ENCODE data around the gene RPA3.

The RPA3 gene

GRCh38 chr7:7718492-7718891, at the start of gene RPA3:
RPA3 (minus strand) TSS chr7:7718607; CDS start chr7:7640418, 78,189 bp downstream.
- Mint-ChIP-seq H3K4me1 (ENCODE audit: low read depth) (peaks cover 37% of the 10 kb centered on the region), H3K4me3 (peak within 1 kb of the TSS; percentile 68), H3K27me3 (no peaks in the 10 kb centered on the region), H3K36me3 (ENCODE audit: low read depth) (peaks cover 18% of the 10 kb centered on the region), H3K9me3 (no peaks in the 10 kb centered on the region), H3K27ac (peak within 1 kb of the TSS; percentile 89)

- Mint-ChIP-seq H3K27ac (no peak overlapping the region), H3K27me3 (no peaks in the 10 kb centered on the region), H3K4me3 (no peak overlapping the region), H3K36me3 (ENCODE audit: low read depth) (no peaks in the 10 kb centered on the region), H3K9me3 (no peaks in the 10 kb centered on the region), H3K4me1 (ENCODE audit: low read depth) (peaks cover 28% of the 10 kb centered on the region)
Observed at GRCh38 chr7:7766671-7767070, 48.3 kb upstream of the RPA3 start.

GRCh38 chr7:7765422-7765821, 47.0 kb upstream of the RPA3 start:
- no peaks in the 10 kb centered on the region for H3K36me3 Mint-ChIP-seq (ENCODE audit: low read depth)
- no peak overlapping the region for H3K27ac Mint-ChIP-seq
- H3K4me1 Mint-ChIP-seq (ENCODE audit: low read depth): peaks cover 38% of the 10 kb centered on the region
- H3K4me3 Mint-ChIP-seq: no peak overlapping the region
- no peaks in the 10 kb centered on the region for H3K9me3 Mint-ChIP-seq
- no peaks in the 10 kb centered on the region for H3K27me3 Mint-ChIP-seq

GRCh38 chr7:7764520-7765396, 46.4 kb upstream of the RPA3 start:
- H3K9me3 Mint-ChIP-seq: no peaks in the 10 kb centered on the region

GRCh38 chr7:7761974-7762779, 43.8 kb upstream of the RPA3 start:
- Mint-ChIP-seq H3K4me1 (ENCODE audit: low read depth) (peaks cover 39% of the 10 kb centered on the region), H3K36me3 (ENCODE audit: low read depth) (no peaks in the 10 kb centered on the region)

More at GRCh38 chr7:7764520-7765396, 46.4 kb upstream of the RPA3 start:
- Mint-ChIP-seq H3K36me3 (ENCODE audit: low read depth) (no peaks in the 10 kb centered on the region), H3K4me1 (ENCODE audit: low read depth) (peaks cover 39% of the 10 kb centered on the region), H3K4me3 (no peak overlapping the region), H3K27me3 (no peaks in the 10 kb centered on the region), H3K27ac (peak overlapping the region; percentile 26)

GRCh38 chr7:7761340-7761973, 43.0 kb upstream of the RPA3 start:
- Mint-ChIP-seq H3K4me3 (peak overlapping the region; percentile 86), H3K4me1 (ENCODE audit: low read depth) (peaks cover 39% of the 10 kb centered on the region), H3K27me3 (no peaks in the 10 kb centered on the region), H3K27ac (peak overlapping the region; percentile 85), H3K36me3 (ENCODE audit: low read depth) (no peaks in the 10 kb centered on the region), H3K9me3 (no peaks in the 10 kb centered on the region)

More at GRCh38 chr7:7761974-7762779, 43.8 kb upstream of the RPA3 start:
- H3K27me3 Mint-ChIP-seq: no peaks in the 10 kb centered on the region
- H3K4me3 Mint-ChIP-seq: peak overlapping the region; percentile 86
- peak overlapping the region; percentile 85 for H3K27ac Mint-ChIP-seq
- H3K9me3 Mint-ChIP-seq: no peaks in the 10 kb centered on the region

GRCh38 chr7:7757576-7757975, 39.2 kb upstream of the RPA3 start:
- no peaks in the 10 kb centered on the region for H3K27me3 Mint-ChIP-seq
- no peaks in the 10 kb centered on the region for H3K9me3 Mint-ChIP-seq
- no peak overlapping the region for H3K4me3 Mint-ChIP-seq
- H3K27ac Mint-ChIP-seq: no peak overlapping the region
- H3K4me1 Mint-ChIP-seq (ENCODE audit: low read depth): peaks cover 20% of the 10 kb centered on the region
- no peaks in the 10 kb centered on the region for H3K36me3 Mint-ChIP-seq (ENCODE audit: low read depth)

GRCh38 chr7:7756577-7756976, 38.2 kb upstream of the RPA3 start:
- no peak overlapping the region for H3K4me3 Mint-ChIP-seq
- H3K4me1 Mint-ChIP-seq (ENCODE audit: low read depth): peaks cover 10% of the 10 kb centered on the region
- no peaks in the 10 kb centered on the region for H3K36me3 Mint-ChIP-seq (ENCODE audit: low read depth)
- no peaks in the 10 kb centered on the region for H3K9me3 Mint-ChIP-seq
- H3K27me3 Mint-ChIP-seq: no peaks in the 10 kb centered on the region
- no peak overlapping the region for H3K27ac Mint-ChIP-seq

GRCh38 chr7:7751243-7752092, 33.1 kb upstream of the RPA3 start:
- H3K27me3 Mint-ChIP-seq: no peaks in the 10 kb centered on the region
- no peak overlapping the region for H3K4me3 Mint-ChIP-seq
- H3K36me3 Mint-ChIP-seq (ENCODE audit: low read depth): no peaks in the 10 kb centered on the region
- H3K4me1 Mint-ChIP-seq (ENCODE audit: low read depth): no peaks in the 10 kb centered on the region
- H3K9me3 Mint-ChIP-seq: no peaks in the 10 kb centered on the region
- H3K27ac Mint-ChIP-seq: no peak overlapping the region

- Mint-ChIP-seq H3K27me3 (no peaks in the 10 kb centered on the region), H3K27ac (no peak overlapping the region), H3K9me3 (no peaks in the 10 kb centered on the region), H3K4me1 (ENCODE audit: low read depth) (no peaks in the 10 kb centered on the region), H3K36me3 (ENCODE audit: low read depth) (no peaks in the 10 kb centered on the region), H3K4me3 (no peak overlapping the region)
Observed at GRCh38 chr7:7750571-7751242, 32.3 kb upstream of the RPA3 start.

GRCh38 chr7:7746458-7746857, 28.1 kb upstream of the RPA3 start:
- Mint-ChIP-seq H3K4me3 (no peak overlapping the region), H3K27me3 (no peaks in the 10 kb centered on the region), H3K9me3 (no peaks in the 10 kb centered on the region), H3K36me3 (ENCODE audit: low read depth) (no peaks in the 10 kb centered on the region), H3K27ac (no peak overlapping the region), H3K4me1 (ENCODE audit: low read depth) (no peaks in the 10 kb centered on the region)

- H3K4me3 Mint-ChIP-seq: no peak overlapping the region
- H3K9me3 Mint-ChIP-seq: no peaks in the 10 kb centered on the region
- no peaks in the 10 kb centered on the region for H3K4me1 Mint-ChIP-seq (ENCODE audit: low read depth)
- H3K27me3 Mint-ChIP-seq: no peaks in the 10 kb centered on the region
- H3K27ac Mint-ChIP-seq: no peak overlapping the region
- no peaks in the 10 kb centered on the region for H3K36me3 Mint-ChIP-seq (ENCODE audit: low read depth)
Observed at GRCh38 chr7:7745966-7746365, 27.6 kb upstream of the RPA3 start.

GRCh38 chr7:7745258-7745657, 26.9 kb upstream of the RPA3 start:
- Mint-ChIP-seq H3K27me3 (no peaks in the 10 kb centered on the region), H3K27ac (no peak overlapping the region), H3K4me3 (no peak overlapping the region), H3K9me3 (no peaks in the 10 kb centered on the region), H3K4me1 (ENCODE audit: low read depth) (no peaks in the 10 kb centered on the region), H3K36me3 (ENCODE audit: low read depth) (no peaks in the 10 kb centered on the region)

GRCh38 chr7:7742223-7742622, 23.8 kb upstream of the RPA3 start:
- Mint-ChIP-seq H3K4me1 (ENCODE audit: low read depth) (peaks cover 21% of the 10 kb centered on the region), H3K36me3 (ENCODE audit: low read depth) (no peaks in the 10 kb centered on the region), H3K27me3 (no peaks in the 10 kb centered on the region), H3K27ac (no peak overlapping the region), H3K9me3 (no peaks in the 10 kb centered on the region), H3K4me3 (no peak overlapping the region)

All from stimulated activated naive CD8-positive, alpha-beta T cell treated with anti-CD3 and anti-CD28 coated beads, Interleukin-15, Interleukin-2, amounts not matched to agents 100 ng/mL and 50 ng/mL, for 24 hours (primary cell).